ENCODE measurements around the gene FHDC1. TPM values are rescaled to one million over a fixed set of nuclear protein-coding genes. Genes with fewer than 3 reads are reported as not detected.

FHDC1 gene
- total RNA-seq, 4 donors from 2014 or later = 4.6 to 40.4 (median 15.5) TPM

DNA sequence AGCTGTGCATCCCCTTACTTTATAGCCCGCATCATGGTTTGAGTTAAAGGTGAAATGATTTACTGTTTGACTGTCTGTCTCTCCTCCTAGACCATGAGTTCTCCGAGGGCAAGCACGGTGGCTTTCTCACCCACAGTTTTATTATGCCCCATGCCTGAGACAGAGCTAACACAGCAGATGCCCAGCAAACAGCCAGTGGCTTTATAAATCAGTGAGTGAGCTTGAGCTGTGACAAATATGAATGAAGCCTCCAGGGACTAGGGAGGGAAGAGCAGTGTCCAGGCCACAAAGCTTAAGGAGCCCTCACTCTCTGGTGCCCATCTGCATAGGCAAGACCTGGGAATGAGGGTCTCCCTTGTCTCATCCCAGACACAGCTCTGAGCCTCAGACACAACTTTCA lies 57.9 kb downstream of the FHDC1 start:
- no peaks in the 10 kb centered on the region for H3K36me3 ChIP-seq
- no peak overlapping the region for H3K27ac ChIP-seq
- peaks cover 0 to 7% (median 1%) of the 10 kb centered on the region in 4 donors for H3K4me1 ChIP-seq
- H3K27me3 ChIP-seq = no peaks in the 10 kb centered on the region
- in situ Hi-C loops (cut with MboI; ENCODE audit: low pct_ligation_motif_present in 1 of 4, low pct_unique_long_range_greater_than_20kb in 1 of 4, low sequenced_read_pairs in 3 of 4) (no loop called here), intact Hi-C loops (cut with DNase I; ENCODE audit: low total_unique reads) (no loop called here)
- no peak for DNase-seq
- H3K4me3 ChIP-seq = no peak overlapping the region
- 79 to 90% methylated on average over 2 to 3 of the region's 3 CpGs for WGBS, 2 donors (ENCODE audit: low coverage in 1 of 2)
- TF ChIP-seq, protein P1, sequence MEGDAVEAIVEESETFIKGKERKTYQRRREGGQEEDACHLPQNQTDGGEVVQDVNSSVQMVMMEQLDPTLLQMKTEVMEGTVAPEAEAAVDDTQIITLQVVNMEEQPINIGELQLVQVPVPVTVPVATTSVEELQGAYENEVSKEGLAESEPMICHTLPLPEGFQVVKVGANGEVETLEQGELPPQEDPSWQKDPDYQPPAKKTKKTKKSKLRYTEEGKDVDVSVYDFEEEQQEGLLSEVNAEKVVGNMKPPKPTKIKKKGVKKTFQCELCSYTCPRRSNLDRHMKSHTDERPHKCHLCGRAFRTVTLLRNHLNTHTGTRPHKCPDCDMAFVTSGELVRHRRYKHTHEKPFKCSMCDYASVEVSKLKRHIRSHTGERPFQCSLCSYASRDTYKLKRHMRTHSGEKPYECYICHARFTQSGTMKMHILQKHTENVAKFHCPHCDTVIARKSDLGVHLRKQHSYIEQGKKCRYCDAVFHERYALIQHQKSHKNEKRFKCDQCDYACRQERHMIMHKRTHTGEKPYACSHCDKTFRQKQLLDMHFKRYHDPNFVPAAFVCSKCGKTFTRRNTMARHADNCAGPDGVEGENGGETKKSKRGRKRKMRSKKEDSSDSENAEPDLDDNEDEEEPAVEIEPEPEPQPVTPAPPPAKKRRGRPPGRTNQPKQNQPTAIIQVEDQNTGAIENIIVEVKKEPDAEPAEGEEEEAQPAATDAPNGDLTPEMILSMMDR (IDR thresholded peaks at IDR 0.05) = no peak
- TF ChIP-seq EP300 (IDR thresholded peaks at IDR 0.05; ENCODE audit: low read depth) = no peak
- no peak for TF ChIP-seq POLR2AphosphoS5 (IDR thresholded peaks at IDR 0.05)
- TF ChIP-seq POLR2A (IDR thresholded peaks at IDR 0.05) = no peak
- no peaks in the 10 kb centered on the region for H3K9me3 ChIP-seq

DNA sequence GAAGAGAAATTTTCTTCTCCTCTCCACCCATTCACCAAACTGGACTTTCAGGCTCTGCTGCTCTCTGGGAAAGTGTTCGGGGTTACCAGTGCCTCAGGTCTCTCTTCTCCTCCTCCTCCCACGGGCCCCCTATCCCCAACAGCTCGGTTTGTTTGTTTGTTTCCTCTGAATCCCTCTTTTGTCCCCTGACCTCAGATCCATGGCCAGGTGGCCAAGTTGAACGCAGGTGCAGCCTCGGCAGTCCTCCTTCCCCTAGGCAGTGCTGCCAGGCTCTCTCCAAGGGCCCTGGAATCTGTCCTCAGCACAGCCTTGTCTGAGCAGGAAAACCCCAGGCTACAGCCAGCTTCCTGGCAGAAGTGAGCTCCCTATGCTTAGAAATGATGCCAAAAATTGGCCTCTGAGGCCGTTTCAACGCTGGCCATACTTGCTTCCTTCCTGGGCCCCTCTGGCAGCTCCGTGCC lies 60.0 kb downstream of the FHDC1 start:
- Histone ChIP-seq H3K9me3 (no peaks in the 10 kb centered on the region), H3K27ac (no peak overlapping the region), H3K36me3 (no peaks in the 10 kb centered on the region), H3K4me1 (peaks cover 0 to 17% (median 1%) of the 10 kb centered on the region in 4 donors), H3K27me3 (no peaks in the 10 kb centered on the region), H3K4me3 (no peak overlapping the region)
- in situ Hi-C loops (cut with MboI; ENCODE audit: low pct_ligation_motif_present in 1 of 4, low pct_unique_long_range_greater_than_20kb in 1 of 4, low sequenced_read_pairs in 3 of 4) = no loop called here
- no peak for DNase-seq
- TF ChIP-seq EP300 (IDR thresholded peaks at IDR 0.05; ENCODE audit: low read depth) = no peak
- TF ChIP-seq, protein P1 (IDR thresholded peaks at IDR 0.05) = no peak
- WGBS, 2 donors (ENCODE audit: low coverage in 1 of 2) = 34% methylated on average over 8 of the region's 8 CpGs; no CpG with 5 or more reads in 1 of the 2 donors
- intact Hi-C loops (cut with DNase I; ENCODE audit: low total_unique reads) = no loop called here

DNA sequence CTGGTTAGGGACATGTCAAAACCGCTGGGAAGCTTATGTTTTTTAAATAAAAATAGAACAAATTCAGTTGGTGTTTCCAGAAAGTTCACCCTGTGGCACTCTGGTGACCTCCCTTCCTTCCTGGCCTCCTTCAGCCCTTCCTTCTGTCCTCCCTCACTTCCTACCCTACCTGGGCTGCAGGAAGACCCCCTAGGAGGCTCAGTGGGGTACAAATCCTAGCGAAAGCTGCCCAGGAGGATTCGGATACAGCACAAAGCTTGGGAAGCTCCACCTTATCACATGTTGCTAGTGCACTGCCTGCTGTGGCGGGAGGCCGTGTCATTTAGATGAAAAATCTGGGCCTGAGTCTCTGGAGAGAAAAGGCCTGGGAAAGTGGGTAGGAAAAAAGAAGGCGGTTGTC lies 60.5 kb downstream of the FHDC1 start:
- no peak for DNase-seq
- H3K9me3 ChIP-seq = no peaks in the 10 kb centered on the region
- 80 to 90% methylated on average over 2 to 6 of the region's 6 CpGs for WGBS, 2 donors (ENCODE audit: low coverage in 1 of 2)
- H3K36me3 ChIP-seq = no peaks in the 10 kb centered on the region
- in situ Hi-C loops (cut with MboI; ENCODE audit: low pct_ligation_motif_present in 1 of 4, low pct_unique_long_range_greater_than_20kb in 1 of 4, low sequenced_read_pairs in 3 of 4) (no loop called here), intact Hi-C loops (cut with DNase I; ENCODE audit: low total_unique reads) (no loop called here)
- H3K4me3 ChIP-seq = no peak overlapping the region
- peaks cover 0 to 17% (median 1%) of the 10 kb centered on the region in 4 donors for H3K4me1 ChIP-seq
- no peaks in the 10 kb centered on the region for H3K27me3 ChIP-seq
- TF ChIP-seq POLR2AphosphoS5 (IDR thresholded peaks at IDR 0.05) = no peak
- no peak for TF ChIP-seq EP300 (IDR thresholded peaks at IDR 0.05; ENCODE audit: low read depth)
- no peak for TF ChIP-seq POLR2A (IDR thresholded peaks at IDR 0.05)
- TF ChIP-seq, protein P1 (IDR thresholded peaks at IDR 0.05) = no peak
- H3K27ac ChIP-seq = no peak overlapping the region

DNA sequence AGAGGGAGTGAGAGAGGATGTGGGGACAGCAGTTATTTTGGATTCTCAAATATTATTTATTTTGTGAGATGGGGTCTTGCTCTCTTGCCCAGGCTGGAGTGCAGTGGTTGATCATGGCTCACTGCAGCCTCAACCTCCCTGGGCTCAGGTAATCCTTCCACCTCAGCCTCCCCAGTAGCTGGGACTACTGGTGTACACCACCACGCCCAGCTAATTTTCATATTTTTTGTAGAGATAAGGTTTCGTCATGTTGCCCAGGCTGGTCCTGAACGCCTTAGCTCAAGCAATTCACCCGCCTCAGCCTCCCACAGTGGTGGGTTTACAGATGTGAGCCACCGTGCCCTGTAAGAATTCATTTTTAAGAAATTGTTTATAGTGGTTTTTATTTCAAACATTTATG lies 61.2 kb downstream of the FHDC1 start:
- peaks cover 0 to 14% (median 1%) of the 10 kb centered on the region in 4 donors for H3K4me1 ChIP-seq
- H3K36me3 ChIP-seq = no peaks in the 10 kb centered on the region
- TF ChIP-seq POLR2A (IDR thresholded peaks at IDR 0.05) (no peak), POLR2AphosphoS5 (IDR thresholded peaks at IDR 0.05) (no peak), EP300 (IDR thresholded peaks at IDR 0.05; ENCODE audit: low read depth) (no peak)
- TF ChIP-seq, protein P1 (IDR thresholded peaks at IDR 0.05) = no peak
- intact Hi-C loops (cut with DNase I; ENCODE audit: low total_unique reads) (no loop called here), in situ Hi-C loops (cut with MboI; ENCODE audit: low pct_ligation_motif_present in 1 of 4, low pct_unique_long_range_greater_than_20kb in 1 of 4, low sequenced_read_pairs in 3 of 4) (no loop called here)
- DNase-seq = no peak
- H3K4me3 ChIP-seq = no peak overlapping the region
- H3K27ac ChIP-seq = no peak overlapping the region
- no peaks in the 10 kb centered on the region for H3K27me3 ChIP-seq
- no peaks in the 10 kb centered on the region for H3K9me3 ChIP-seq
- 86 to 90% methylated on average over 3 to 5 of the region's 5 CpGs for WGBS, 2 donors (ENCODE audit: low coverage in 1 of 2)

Data from transverse colon (tissue), 4 donors.